GM23338 (cell line): Measurements from ENCODE around the gene PPP2R5A. TPM values are rescaled to one million over a fixed set of nuclear protein-coding genes. Genes with fewer than 3 reads are reported as not detected.

ENCODE experiments used
- ATAC-seq: fragments of 200-7000 bp; cut with Tn5 transposase; 3 replicates; pipeline ENCODE4 v1.9.1; 2020
- DNase-seq: peaks from one replicate; pipeline ENCODE4 v3.0.0-alpha.2; 2015; ENCODE audit warnings: low spot score
- H2AFZ ChIP-seq: fragments of 200-600 bp; sonication (generic); 2 replicates; pipeline ENCODE4 v1.8.0; 2016; ENCODE audit warnings: antibody characterized with exemption, mild to moderate bottlenecking, moderate library complexity
- H3F3A ChIP-seq: fragments of 200-600 bp; sonication (generic); replicated peaks from 2 replicates; pipeline ENCODE4 v1.8.0; 2017; ENCODE audit warnings: antibody characterized with exemption, mixed run types, low read depth
- H3K27ac ChIP-seq: fragments of 200-600 bp; sonication (generic); 2 replicates; pipeline ENCODE4 v1.6.1; 2016; ENCODE audit warnings: low read depth
- H3K27me3 ChIP-seq: fragments of 200-600 bp; sonication (generic); 2 replicates; pipeline ENCODE4 v1.8.0; 2016; ENCODE audit warnings: mild to moderate bottlenecking, mixed run types, moderate library complexity; ENCODE audit not compliant: insufficient read depth
- H3K36me3 ChIP-seq: fragments of 200-600 bp; sonication (generic); 2 replicates; pipeline ENCODE4 v1.8.0; 2016; ENCODE audit warnings: mild to moderate bottlenecking; ENCODE audit not compliant: insufficient read depth
- H3K4me1 ChIP-seq: fragments of 200-600 bp; sonication (generic); 2 replicates; pipeline ENCODE4 v1.8.0; 2016; ENCODE audit warnings: mild to moderate bottlenecking, moderate library complexity; ENCODE audit not compliant: insufficient read depth
- H3K4me2 ChIP-seq: fragments of 200-600 bp; sonication (generic); 2 replicates; pipeline ENCODE4 v1.7.1; 2017; ENCODE audit warnings: mixed run types
- H3K4me3 ChIP-seq: fragments of 200-600 bp; sonication (generic); 2 replicates; pipeline ENCODE4 v1.6.1; 2016; ENCODE audit warnings: mixed run types
- H3K79me2 ChIP-seq: fragments of 200-600 bp; sonication (generic); replicated peaks from 2 replicates; pipeline ENCODE4 v1.8.0; 2017; ENCODE audit warnings: mild to moderate bottlenecking; ENCODE audit not compliant: insufficient read depth
- H3K9me2 ChIP-seq: fragments of 200-600 bp; sonication (generic); 2 replicates; pipeline ENCODE4 v1.8.0; 2017; ENCODE audit not compliant: insufficient read depth
- H4K20me1 ChIP-seq: fragments of 200-600 bp; sonication (generic); replicated peaks from 2 replicates; pipeline ENCODE4 v1.8.0; 2017; ENCODE audit warnings: mild to moderate bottlenecking; ENCODE audit not compliant: insufficient read depth
- H3K27ac Mint-ChIP-seq: 2 replicates; pipeline ENCODE4 v1.8.0; 2020; ENCODE audit warnings: inconsistent platforms, mild to moderate bottlenecking, moderate library complexity, mixed read lengths
- H3K27me3 Mint-ChIP-seq: 3 replicates; pipeline ENCODE4 v1.8.0; 2022; ENCODE audit warnings: low read depth, mild to moderate bottlenecking, moderate library complexity, mixed read lengths, inconsistent platforms; ENCODE audit not compliant: insufficient read depth, poor library complexity
- H3K36me3 Mint-ChIP-seq: 3 replicates; pipeline ENCODE4 v1.8.0; 2021; ENCODE audit warnings: low read depth, mild to moderate bottlenecking, inconsistent platforms, moderate library complexity, mixed read lengths
- H3K4me1 Mint-ChIP-seq: 3 replicates; pipeline ENCODE4 v1.8.0; 2020; ENCODE audit warnings: mild to moderate bottlenecking, inconsistent platforms, mixed read lengths
- H3K4me3 Mint-ChIP-seq: 3 replicates; pipeline ENCODE4 v1.8.0; 2021; ENCODE audit warnings: moderate library complexity, mild to moderate bottlenecking, inconsistent platforms, mixed read lengths
- H3K9me3 Mint-ChIP-seq: 3 replicates; pipeline ENCODE4 v1.8.0; 2020; ENCODE audit warnings: moderate library complexity, mild to moderate bottlenecking, inconsistent platforms, mixed read lengths
- CREB1 ChIP-seq: fragments of 250-450 bp; sonication (Bioruptor Pico); IDR thresholded peaks from 2 replicates; pipeline ENCODE4 v1.5.0; 2020; ENCODE audit warnings: low read depth, mild to moderate bottlenecking, moderate library complexity
- EZH2 ChIP-seq: fragments of 200-600 bp; sonication (generic); IDR thresholded peaks from one replicate; pipeline ENCODE4 v1.8.0; 2017; ENCODE audit warnings: antibody characterized with exemption, mild to moderate bottlenecking, low read depth; ENCODE audit not compliant: unreplicated experiment
- EZH2phosphoT487 ChIP-seq: fragments of 200-600 bp; sonication (generic); IDR thresholded peaks from one replicate; pipeline ENCODE4 v1.8.1; 2018; ENCODE audit warnings: antibody characterized with exemption; ENCODE audit not compliant: unreplicated experiment
- JUNB ChIP-seq: IDR thresholded peaks from one replicate; pipeline ENCODE4 v1.6.1; 2016; ENCODE audit warnings: antibody characterized with exemption; ENCODE audit not compliant: unreplicated experiment
- NANOG ChIP-seq: IDR thresholded peaks from 2 replicates; pipeline ENCODE4 v1.6.1; 2016; ENCODE audit warnings: antibody characterized with exemption, borderline replicate concordance
- POLR2AphosphoS5 ChIP-seq: IDR thresholded peaks from 2 replicates; pipeline ENCODE4 v1.6.1; 2016; ENCODE audit warnings: antibody characterized with exemption, low read depth
- STAT1 ChIP-seq: IDR thresholded peaks from one replicate; pipeline ENCODE4 v1.6.1; 2016; ENCODE audit warnings: antibody characterized with exemption; ENCODE audit not compliant: unreplicated experiment
- ZNF114 ChIP-seq: fragments of 250-450 bp; sonication (Bioruptor Pico); IDR thresholded peaks from 2 replicates; pipeline ENCODE4 v1.5.0; 2020; ENCODE audit warnings: mild to moderate bottlenecking, moderate library complexity
- ZNF331 ChIP-seq: fragments of 250-450 bp; sonication (Bioruptor Pico); IDR thresholded peaks from 2 replicates; pipeline ENCODE4 v1.5.0; 2020; ENCODE audit warnings: low read depth, mild to moderate bottlenecking, moderate library complexity
- polyA plus RNA-seq: library from polyadenylated mRNA; unstranded; fragments of >200 nt; fragmentation: Nextera tagmentation; extraction: Ambion mirVana; gene quantifications from 2 replicates; pipeline ENCODE4 v1.2.1, GENCODE V29; 2016
- total RNA-seq: library from RNA; depleted of rRNA; stranded (reverse); fragments of >200 nt; shearing (Covaris generic); gene quantifications from 2 replicates; pipeline ENCODE4 v1.2.3, GENCODE V29; 2014
- TF ChIP-seq, protein P1 (sequence below): IDR thresholded peaks from one replicate; pipeline ENCODE4 v1.6.1; 2018; ENCODE audit warnings: antibody characterized with exemption; ENCODE audit not compliant: unreplicated experiment
- TF ChIP-seq, protein P2 (sequence below): fragments of 250-450 bp; sonication (Bioruptor Pico); IDR thresholded peaks from 2 replicates; pipeline ENCODE4 v1.5.0; 2020; ENCODE audit warnings: mild to moderate bottlenecking, moderate library complexity
- TF ChIP-seq, protein P3 (sequence below): IDR thresholded peaks from 2 replicates; pipeline ENCODE4 v1.6.1; 2016; ENCODE audit warnings: antibody characterized with exemption
- TF ChIP-seq, protein P4 (sequence below), 2 experiments: fragments of 200-600 bp in 1 of 2; sonication (generic) in 1 of 2; conservative IDR thresholded peaks; 2 replicates each; pipeline versions ENCODE4 v1.5.1 to v1.6.1; 2016 to 2017; ENCODE audit warnings: antibody characterized with exemption in 2 of 2, low read depth in 2 of 2, mild to moderate bottlenecking in 2 of 2, moderate library complexity in 1 of 2

Gene PPP2R5A
- total and polyA plus RNA-seq, 2 experiments from 2014 or later, result 16.2 to 43.5 TPM

DNA sequence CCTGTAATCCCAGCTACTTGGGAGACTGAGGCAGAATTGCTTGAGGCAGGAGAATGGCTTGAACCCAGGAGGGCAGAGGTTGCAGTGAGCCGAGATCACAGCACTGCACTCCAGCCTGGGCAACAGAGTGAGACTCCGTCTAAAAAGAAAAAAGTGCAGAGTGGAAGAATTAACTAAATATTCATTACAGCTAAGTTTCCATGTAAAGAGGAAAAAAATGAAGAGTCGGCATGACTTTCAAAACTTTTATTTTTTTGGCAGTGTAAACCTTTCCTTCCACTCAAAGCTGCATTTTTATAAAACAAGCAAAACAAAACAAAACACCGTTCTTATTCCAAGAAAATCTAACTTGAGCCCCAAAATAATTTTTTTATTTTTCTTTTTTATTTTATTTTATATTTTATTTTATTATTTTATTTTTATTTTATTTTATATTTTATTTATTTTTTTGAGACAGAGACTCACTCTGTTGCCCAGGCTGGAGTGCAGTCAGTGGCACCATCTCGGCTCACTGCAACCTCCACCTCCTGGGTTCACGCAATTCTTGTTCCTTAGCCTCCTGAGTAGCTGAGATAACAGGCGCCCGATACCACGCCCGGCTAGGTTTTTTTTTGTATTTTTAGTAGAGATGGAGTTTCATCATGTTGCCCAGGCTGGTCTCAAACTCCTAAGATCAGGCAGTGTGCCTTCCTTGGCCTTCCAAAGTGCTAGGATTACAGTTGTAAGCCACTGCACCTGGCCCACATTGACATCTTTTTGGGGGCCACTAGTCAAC is 66.6 kb downstream of the PPP2R5A start:
- Histone ChIP-seq H3F3A (no peaks in the 10 kb centered on the region), H3K4me2 (no peak overlapping the region), H4K20me1 (no peaks in the 10 kb centered on the region), H3K27me3 (no peaks in the 10 kb centered on the region), H3K36me3 (peaks cover 5% of the 10 kb centered on the region; the same call in 1 of the 2 replicates), H3K4me1 (no peaks in the 10 kb centered on the region), H2AFZ (no peak overlapping the region), H3K27ac (no peak overlapping the region), H3K9me2 (no peaks in the 10 kb centered on the region), H3K4me3 (no peak overlapping the region), H3K79me2 (no peaks in the 10 kb centered on the region)
- peaks cover 2% of the 10 kb centered on the region for H3K27me3 Mint-ChIP-seq
- H3K36me3 Mint-ChIP-seq, result peaks cover 23% of the 10 kb centered on the region; the same call in 2 of the 3 replicates
- H3K4me1 Mint-ChIP-seq, result no peaks in the 10 kb centered on the region
- no peaks in the 10 kb centered on the region for H3K9me3 Mint-ChIP-seq
- ATAC-seq, result no peak
- no peak overlapping the region for H3K4me3 Mint-ChIP-seq
- DNase-seq, result no peak
- TF ChIP-seq, protein P1, sequence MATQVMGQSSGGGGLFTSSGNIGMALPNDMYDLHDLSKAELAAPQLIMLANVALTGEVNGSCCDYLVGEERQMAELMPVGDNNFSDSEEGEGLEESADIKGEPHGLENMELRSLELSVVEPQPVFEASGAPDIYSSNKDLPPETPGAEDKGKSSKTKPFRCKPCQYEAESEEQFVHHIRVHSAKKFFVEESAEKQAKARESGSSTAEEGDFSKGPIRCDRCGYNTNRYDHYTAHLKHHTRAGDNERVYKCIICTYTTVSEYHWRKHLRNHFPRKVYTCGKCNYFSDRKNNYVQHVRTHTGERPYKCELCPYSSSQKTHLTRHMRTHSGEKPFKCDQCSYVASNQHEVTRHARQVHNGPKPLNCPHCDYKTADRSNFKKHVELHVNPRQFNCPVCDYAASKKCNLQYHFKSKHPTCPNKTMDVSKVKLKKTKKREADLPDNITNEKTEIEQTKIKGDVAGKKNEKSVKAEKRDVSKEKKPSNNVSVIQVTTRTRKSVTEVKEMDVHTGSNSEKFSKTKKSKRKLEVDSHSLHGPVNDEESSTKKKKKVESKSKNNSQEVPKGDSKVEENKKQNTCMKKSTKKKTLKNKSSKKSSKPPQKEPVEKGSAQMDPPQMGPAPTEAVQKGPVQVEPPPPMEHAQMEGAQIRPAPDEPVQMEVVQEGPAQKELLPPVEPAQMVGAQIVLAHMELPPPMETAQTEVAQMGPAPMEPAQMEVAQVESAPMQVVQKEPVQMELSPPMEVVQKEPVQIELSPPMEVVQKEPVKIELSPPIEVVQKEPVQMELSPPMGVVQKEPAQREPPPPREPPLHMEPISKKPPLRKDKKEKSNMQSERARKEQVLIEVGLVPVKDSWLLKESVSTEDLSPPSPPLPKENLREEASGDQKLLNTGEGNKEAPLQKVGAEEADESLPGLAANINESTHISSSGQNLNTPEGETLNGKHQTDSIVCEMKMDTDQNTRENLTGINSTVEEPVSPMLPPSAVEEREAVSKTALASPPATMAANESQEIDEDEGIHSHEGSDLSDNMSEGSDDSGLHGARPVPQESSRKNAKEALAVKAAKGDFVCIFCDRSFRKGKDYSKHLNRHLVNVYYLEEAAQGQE, result no peak
- no peak for TF ChIP-seq JUNB
- no peak for TF ChIP-seq STAT1
- TF ChIP-seq, protein P2, sequence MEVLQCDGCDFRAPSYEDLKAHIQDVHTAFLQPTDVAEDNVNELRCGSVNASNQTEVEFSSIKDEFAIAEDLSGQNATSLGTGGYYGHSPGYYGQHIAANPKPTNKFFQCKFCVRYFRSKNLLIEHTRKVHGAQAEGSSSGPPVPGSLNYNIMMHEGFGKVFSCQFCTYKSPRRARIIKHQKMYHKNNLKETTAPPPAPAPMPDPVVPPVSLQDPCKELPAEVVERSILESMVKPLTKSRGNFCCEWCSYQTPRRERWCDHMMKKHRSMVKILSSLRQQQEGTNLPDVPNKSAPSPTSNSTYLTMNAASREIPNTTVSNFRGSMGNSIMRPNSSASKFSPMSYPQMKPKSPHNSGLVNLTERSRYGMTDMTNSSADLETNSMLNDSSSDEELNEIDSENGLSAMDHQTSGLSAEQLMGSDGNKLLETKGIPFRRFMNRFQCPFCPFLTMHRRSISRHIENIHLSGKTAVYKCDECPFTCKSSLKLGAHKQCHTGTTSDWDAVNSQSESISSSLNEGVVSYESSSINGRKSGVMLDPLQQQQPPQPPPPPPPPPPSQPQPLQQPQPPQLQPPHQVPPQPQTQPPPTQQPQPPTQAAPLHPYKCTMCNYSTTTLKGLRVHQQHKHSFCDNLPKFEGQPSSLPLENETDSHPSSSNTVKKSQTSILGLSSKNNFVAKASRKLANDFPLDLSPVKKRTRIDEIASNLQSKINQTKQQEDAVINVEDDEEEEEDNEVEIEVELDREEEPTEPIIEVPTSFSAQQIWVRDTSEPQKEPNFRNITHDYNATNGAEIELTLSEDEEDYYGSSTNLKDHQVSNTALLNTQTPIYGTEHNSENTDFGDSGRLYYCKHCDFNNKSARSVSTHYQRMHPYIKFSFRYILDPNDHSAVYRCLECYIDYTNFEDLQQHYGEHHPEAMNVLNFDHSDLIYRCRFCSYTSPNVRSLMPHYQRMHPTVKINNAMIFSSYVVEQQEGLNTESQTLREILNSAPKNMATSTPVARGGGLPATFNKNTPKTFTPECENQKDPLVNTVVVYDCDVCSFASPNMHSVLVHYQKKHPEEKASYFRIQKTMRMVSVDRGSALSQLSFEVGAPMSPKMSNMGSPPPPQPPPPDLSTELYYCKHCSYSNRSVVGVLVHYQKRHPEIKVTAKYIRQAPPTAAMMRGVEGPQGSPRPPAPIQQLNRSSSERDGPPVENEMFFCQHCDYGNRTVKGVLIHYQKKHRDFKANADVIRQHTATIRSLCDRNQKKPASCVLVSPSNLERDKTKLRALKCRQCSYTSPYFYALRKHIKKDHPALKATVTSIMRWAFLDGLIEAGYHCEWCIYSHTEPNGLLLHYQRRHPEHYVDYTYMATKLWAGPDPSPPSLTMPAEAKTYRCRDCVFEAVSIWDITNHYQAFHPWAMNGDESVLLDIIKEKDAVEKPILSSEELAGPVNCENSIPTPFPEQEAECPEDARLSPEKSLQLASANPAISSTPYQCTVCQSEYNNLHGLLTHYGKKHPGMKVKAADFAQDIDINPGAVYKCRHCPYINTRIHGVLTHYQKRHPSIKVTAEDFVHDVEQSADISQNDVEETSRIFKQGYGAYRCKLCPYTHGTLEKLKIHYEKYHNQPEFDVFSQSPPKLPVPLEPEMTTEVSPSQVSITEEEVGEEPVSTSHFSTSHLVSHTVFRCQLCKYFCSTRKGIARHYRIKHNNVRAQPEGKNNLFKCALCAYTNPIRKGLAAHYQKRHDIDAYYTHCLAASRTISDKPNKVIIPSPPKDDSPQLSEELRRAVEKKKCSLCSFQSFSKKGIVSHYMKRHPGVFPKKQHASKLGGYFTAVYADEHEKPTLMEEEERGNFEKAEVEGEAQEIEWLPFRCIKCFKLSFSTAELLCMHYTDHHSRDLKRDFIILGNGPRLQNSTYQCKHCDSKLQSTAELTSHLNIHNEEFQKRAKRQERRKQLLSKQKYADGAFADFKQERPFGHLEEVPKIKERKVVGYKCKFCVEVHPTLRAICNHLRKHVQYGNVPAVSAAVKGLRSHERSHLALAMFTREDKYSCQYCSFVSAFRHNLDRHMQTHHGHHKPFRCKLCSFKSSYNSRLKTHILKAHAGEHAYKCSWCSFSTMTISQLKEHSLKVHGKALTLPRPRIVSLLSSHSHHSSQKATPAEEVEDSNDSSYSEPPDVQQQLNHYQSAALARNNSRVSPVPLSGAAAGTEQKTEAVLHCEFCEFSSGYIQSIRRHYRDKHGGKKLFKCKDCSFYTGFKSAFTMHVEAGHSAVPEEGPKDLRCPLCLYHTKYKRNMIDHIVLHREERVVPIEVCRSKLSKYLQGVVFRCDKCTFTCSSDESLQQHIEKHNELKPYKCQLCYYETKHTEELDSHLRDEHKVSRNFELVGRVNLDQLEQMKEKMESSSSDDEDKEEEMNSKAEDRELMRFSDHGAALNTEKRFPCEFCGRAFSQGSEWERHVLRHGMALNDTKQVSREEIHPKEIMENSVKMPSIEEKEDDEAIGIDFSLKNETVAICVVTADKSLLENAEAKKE (CRISPR knock-in tag), result no peak
- TF ChIP-seq POLR2AphosphoS5, result no peak
- no peak for TF ChIP-seq ZNF114 (CRISPR knock-in tag)
- TF ChIP-seq, protein P3, sequence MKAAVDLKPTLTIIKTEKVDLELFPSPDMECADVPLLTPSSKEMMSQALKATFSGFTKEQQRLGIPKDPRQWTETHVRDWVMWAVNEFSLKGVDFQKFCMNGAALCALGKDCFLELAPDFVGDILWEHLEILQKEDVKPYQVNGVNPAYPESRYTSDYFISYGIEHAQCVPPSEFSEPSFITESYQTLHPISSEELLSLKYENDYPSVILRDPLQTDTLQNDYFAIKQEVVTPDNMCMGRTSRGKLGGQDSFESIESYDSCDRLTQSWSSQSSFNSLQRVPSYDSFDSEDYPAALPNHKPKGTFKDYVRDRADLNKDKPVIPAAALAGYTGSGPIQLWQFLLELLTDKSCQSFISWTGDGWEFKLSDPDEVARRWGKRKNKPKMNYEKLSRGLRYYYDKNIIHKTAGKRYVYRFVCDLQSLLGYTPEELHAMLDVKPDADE, result no peak
- no peak for TF ChIP-seq ZNF331
- TF ChIP-seq CREB1, result no peak
- TF ChIP-seq EZH2phosphoT487, result no peak
- TF ChIP-seq NANOG, result no peak
- TF ChIP-seq, protein P4, sequence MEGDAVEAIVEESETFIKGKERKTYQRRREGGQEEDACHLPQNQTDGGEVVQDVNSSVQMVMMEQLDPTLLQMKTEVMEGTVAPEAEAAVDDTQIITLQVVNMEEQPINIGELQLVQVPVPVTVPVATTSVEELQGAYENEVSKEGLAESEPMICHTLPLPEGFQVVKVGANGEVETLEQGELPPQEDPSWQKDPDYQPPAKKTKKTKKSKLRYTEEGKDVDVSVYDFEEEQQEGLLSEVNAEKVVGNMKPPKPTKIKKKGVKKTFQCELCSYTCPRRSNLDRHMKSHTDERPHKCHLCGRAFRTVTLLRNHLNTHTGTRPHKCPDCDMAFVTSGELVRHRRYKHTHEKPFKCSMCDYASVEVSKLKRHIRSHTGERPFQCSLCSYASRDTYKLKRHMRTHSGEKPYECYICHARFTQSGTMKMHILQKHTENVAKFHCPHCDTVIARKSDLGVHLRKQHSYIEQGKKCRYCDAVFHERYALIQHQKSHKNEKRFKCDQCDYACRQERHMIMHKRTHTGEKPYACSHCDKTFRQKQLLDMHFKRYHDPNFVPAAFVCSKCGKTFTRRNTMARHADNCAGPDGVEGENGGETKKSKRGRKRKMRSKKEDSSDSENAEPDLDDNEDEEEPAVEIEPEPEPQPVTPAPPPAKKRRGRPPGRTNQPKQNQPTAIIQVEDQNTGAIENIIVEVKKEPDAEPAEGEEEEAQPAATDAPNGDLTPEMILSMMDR (conservative IDR thresholded peaks at IDR 0.05; ENCODE audit: low read depth in 2 of 2), result no peak
- no peak for TF ChIP-seq EZH2
- H3K27ac Mint-ChIP-seq, result no peak overlapping the region
